Stimulated activated CD4-positive, alpha-beta T cell treated with anti-CD3 and anti-CD28 coated beads, Interleukin-12 subunit alpha, Interleukin-12 subunit beta, amount 100 ng/mL, for 24 hours (primary cell): ENCODE measurements around the gene PARP8.
A peak's percentile ranks its signal among the peaks of the same experiment; 100 is the strongest.
"Not testable (repeated sequence)": the region's sequence is repeated elsewhere in the genome, so short reads cannot be mapped to it uniquely, and the experiment has no call there.

ENCODE experiments used
- DNase-seq, 2 experiments: peaks; one replicate each; pipeline ENCODE4 v3.0.0-alpha.2; 2020; ENCODE audit warnings: low read depth in 2 of 2

The PARP8 gene

GRCh38 chr5:50679554-50679953 is 13.1 kb downstream of the PARP8 start:
- not testable (repeated sequence) for DNase-seq

GRCh38 chr5:50684721-50685120 is 18.3 kb downstream of the PARP8 start:
- DNase-seq: no peak

- DNase-seq: no peak
Measured at GRCh38 chr5:50687548-50687947, 21.1 kb downstream of the PARP8 start.

GRCh38 chr5:50691399-50692016 is 25.1 kb downstream of the PARP8 start:
- DNase-seq: no peak

GRCh38 chr5:50694027-50694590 is 27.7 kb downstream of the PARP8 start:
- no peak for DNase-seq

- not testable (repeated sequence) for DNase-seq
Measured at GRCh38 chr5:50694626-50695025, 28.2 kb downstream of the PARP8 start.

GRCh38 chr5:50697739-50698138 is 31.3 kb downstream of the PARP8 start:
- no peak for DNase-seq

- DNase-seq: no peak
Measured at GRCh38 chr5:50699737-50700136, 33.3 kb downstream of the PARP8 start.

- DNase-seq: no peak
Measured at GRCh38 chr5:50700706-50701105, 34.3 kb downstream of the PARP8 start.

GRCh38 chr5:50702615-50703366 is 36.4 kb downstream of the PARP8 start:
- DNase-seq: no peak

- no peak for DNase-seq
Measured at GRCh38 chr5:50703367-50703666, 36.9 kb downstream of the PARP8 start.

GRCh38 chr5:50704730-50705129 is 38.3 kb downstream of the PARP8 start:
- DNase-seq: no peak

- no peak for DNase-seq
Measured at GRCh38 chr5:50709471-50709870, 43.0 kb downstream of the PARP8 start.

- no peak for DNase-seq
Measured at GRCh38 chr5:50710838-50711237, 44.4 kb downstream of the PARP8 start.

GRCh38 chr5:50711280-50711679 is 44.8 kb downstream of the PARP8 start:
- DNase-seq: peak in 1 of 2 experiments; percentile 34

GRCh38 chr5:50712479-50712878 is 46.0 kb downstream of the PARP8 start:
- no peak for DNase-seq

- no peak for DNase-seq
Measured at GRCh38 chr5:50715001-50715400, 48.6 kb downstream of the PARP8 start.

- DNase-seq: no peak
Measured at GRCh38 chr5:50716134-50716533, 49.7 kb downstream of the PARP8 start.

- DNase-seq: no peak
Measured at GRCh38 chr5:50717651-50718050, 51.2 kb downstream of the PARP8 start.

GRCh38 chr5:50720061-50720710 is 53.7 kb downstream of the PARP8 start:
- no peak for DNase-seq

GRCh38 chr5:50722223-50722622 is 55.8 kb downstream of the PARP8 start:
- no peak for DNase-seq

- no peak for DNase-seq
Measured at GRCh38 chr5:50724262-50724661, 57.8 kb downstream of the PARP8 start.
